SK-N-MC (cell line): Measurements from ENCODE around the gene C6orf136.
A peak's percentile ranks its signal among the peaks of the same experiment; 100 is the strongest.

Experiments used
- EZH2 ChIP-seq: fragments of 200-600 bp; sonication (generic); IDR thresholded peaks from one replicate; pipeline ENCODE4 v1.6.1; 2017; ENCODE audit warnings: antibody characterized with exemption
- FOXP2 ChIP-seq: optimal IDR thresholded peaks from 2 replicates; pipeline ENCODE3; 2011; ENCODE audit warnings: mild to moderate bottlenecking, moderate library complexity; ENCODE audit not compliant: insufficient read depth; ENCODE audit errors: extremely low read length, control extremely low read depth
- POLR2AphosphoS5 ChIP-seq: IDR thresholded peaks from 2 replicates; pipeline ENCODE4 v1.6.1; 2012; ENCODE audit warnings: mild to moderate bottlenecking, low read depth, low read length, borderline replicate concordance

DNA sequence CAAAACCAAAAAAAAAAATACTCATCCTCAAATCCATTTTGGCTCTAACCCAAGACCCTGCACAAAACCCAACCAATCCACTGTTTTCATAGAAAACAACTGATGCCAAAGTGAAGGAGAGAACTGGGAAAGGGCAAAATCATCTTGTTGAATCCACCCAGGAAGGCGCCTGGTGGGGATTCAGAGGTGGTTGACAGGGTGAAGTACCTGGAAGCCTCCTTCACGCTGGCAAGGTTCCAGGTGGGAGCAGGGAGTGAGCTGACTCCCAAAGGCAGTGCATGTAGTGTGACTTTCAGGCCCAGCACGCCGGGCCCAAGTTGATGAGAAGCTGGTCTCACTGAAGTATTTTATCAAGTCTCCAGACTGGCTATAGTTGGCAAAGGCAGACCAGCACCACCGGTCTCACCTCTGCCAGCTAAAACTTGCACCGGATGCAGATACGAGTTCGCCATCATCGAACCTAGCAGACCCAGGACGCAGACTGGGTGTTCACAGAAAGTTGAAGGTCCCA is 46.4 kb upstream of the C6orf136 start:
- TF ChIP-seq POLR2AphosphoS5, result peak; percentile 13; the same call in 1 of the 2 replicates
- no peak for TF ChIP-seq EZH2
- TF ChIP-seq FOXP2, result no peak
